Measurements from ENCODE around the gene SLC4A2.

- TF ChIP-seq CTCF (IDR thresholded peaks at IDR 0.05; ENCODE audit: poor library complexity) (no peak), EZH2 (IDR thresholded peaks at IDR 0.05; ENCODE audit: borderline replicate concordance) (no peak), EZH2phosphoT487 (IDR thresholded peaks at IDR 0.05; ENCODE audit: low read depth, severe bottlenecking, unreplicated experiment) (no peak)
Observed at GRCh38 chr7:151082141-151083070, 23.0 kb downstream of the SLC4A2 start.

Data from hepatocyte (in vitro differentiated cells).